Endothelial cell of umbilical vein (primary cell): ENCODE results near the gene VIT. TPM values are rescaled to one million over a fixed set of nuclear protein-coding genes. Genes with fewer than 3 reads are reported as not detected.

Source experiments
- BruUV-seq: library from RNA; stranded (reverse); fragments of 400-500 nt; replicated peaks from 2 replicates; lab custom pipeline; 2021; lab: Mats Ljungman, UMichigan
- CTCF ChIA-PET: fragments of 300-600, 350-600 bp; sonication (Branson Sonifier 250); formaldehyde crosslinking; loops from one replicate; lab custom pipeline; 2021; ENCODE audit warnings: antibody characterized with exemption, inconsistent platforms; lab: Charles Lee
- POLR2A ChIA-PET: fragments of 300-600, 350-600 bp; sonication (Branson Sonifier 250); formaldehyde crosslinking; loops from one replicate; lab custom pipeline; 2021; ENCODE audit warnings: antibody characterized with exemption, inconsistent platforms; lab: Charles Lee
- DNase-seq: peaks from one replicate; pipeline ENCODE4 v3.0.0-alpha.2; 2011; ENCODE audit warnings: low read depth, low spot score
- FAIRE-seq: peaks from 2 replicates; lab custom pipeline; 2011; peaks lifted over from hg19 to GRCh38; lab: Jason Lieb, UNC
- H2AFZ ChIP-seq: 2 replicates; pipeline ENCODE4 v1.6.0; 2012; ENCODE audit warnings: low read depth, low read length, control low read depth, inconsistent platforms
- H3K27ac ChIP-seq: 2 replicates; pipeline ENCODE4 v1.5.1; 2011; ENCODE audit warnings: low read depth, mild to moderate bottlenecking, control low read depth, low read length, moderate library complexity; ENCODE audit not compliant: insufficient read depth
- H3K27me3 ChIP-seq, 2 experiments: 2 replicates each; pipeline versions ENCODE4 v1.6.0 to v1.6.1; 2011; ENCODE audit warnings: low read length in 2 of 2, mixed read lengths in 1 of 2; ENCODE audit not compliant: control insufficient read depth in 2 of 2, insufficient read depth in 2 of 2
- H3K36me3 ChIP-seq, 2 experiments: 2 replicates in 1 of 2; 3 replicates in 1 of 2; pipeline ENCODE4 v1.5.1; 2011; ENCODE audit warnings: low read length in 2 of 2, mild to moderate bottlenecking in 1 of 2, moderate library complexity in 1 of 2; ENCODE audit not compliant: control insufficient read depth in 2 of 2, insufficient read depth in 2 of 2; ENCODE audit errors: extremely low read depth in 1 of 2
- H3K4me1 ChIP-seq: 3 replicates; pipeline ENCODE4 v1.5.1; 2011; ENCODE audit warnings: mild to moderate bottlenecking, low read length; ENCODE audit not compliant: control insufficient read depth, insufficient read depth; ENCODE audit errors: extremely low read depth
- H3K4me2 ChIP-seq: 2 replicates; pipeline ENCODE4 v1.6.1; 2011; ENCODE audit warnings: low read length, control low read depth, mixed read lengths; ENCODE audit not compliant: insufficient read depth
- H3K4me3 ChIP-seq, 3 experiments: fragments of 200-600 bp in 1 of 3; sonication (generic), shearing (Covaris generic) in 1 of 3; replicated peaks in 1 of 3; 2 replicates each; pipeline ENCODE4 v1.5.1; 2011 to 2016; ENCODE audit warnings: control low read depth in 3 of 3, low read length in 3 of 3, mild to moderate bottlenecking in 2 of 3, inconsistent platforms in 1 of 3, low read depth in 1 of 3, moderate library complexity in 1 of 3; ENCODE audit not compliant: insufficient read depth in 1 of 3
- H3K79me2 ChIP-seq: 2 replicates; pipeline ENCODE4 v1.6.0; 2012; ENCODE audit warnings: low read length, inconsistent platforms; ENCODE audit not compliant: control insufficient read depth, insufficient read depth
- H3K9ac ChIP-seq: replicated peaks from 2 replicates; pipeline ENCODE3; 2011; ENCODE audit warnings: low read length, control low read depth; ENCODE audit not compliant: insufficient read depth; ENCODE audit errors: extremely low read depth
- H3K9me1 ChIP-seq: replicated peaks from 3 replicates; pipeline ENCODE4 v1.6.0; 2011; ENCODE audit warnings: mild to moderate bottlenecking, low read length; ENCODE audit not compliant: control insufficient read depth, insufficient read depth; ENCODE audit errors: extremely low read depth
- H3K9me3 ChIP-seq: replicated peaks from 2 replicates; pipeline ENCODE4 v1.5.1; 2012; ENCODE audit warnings: low read length, inconsistent platforms; ENCODE audit not compliant: control insufficient read depth, insufficient read depth
- H4K20me1 ChIP-seq: replicated peaks from 2 replicates; pipeline ENCODE3; 2011; ENCODE audit warnings: mild to moderate bottlenecking, low read length; ENCODE audit not compliant: control insufficient read depth, insufficient read depth; ENCODE audit errors: extremely low read depth
- EZH2 ChIP-seq: IDR thresholded peaks from 2 replicates; pipeline ENCODE4 v1.6.1; 2012; ENCODE audit warnings: borderline replicate concordance, low read depth, mild to moderate bottlenecking, moderate library complexity, low read length, inconsistent platforms; ENCODE audit not compliant: severe bottlenecking
- FOS ChIP-seq: IDR thresholded peaks from 2 replicates; pipeline ENCODE4 v1.6.1; 2011; ENCODE audit warnings: mild to moderate bottlenecking, low read length, moderate library complexity, borderline replicate concordance; ENCODE audit not compliant: insufficient read depth
- GATA2 ChIP-seq: IDR thresholded peaks from 2 replicates; pipeline ENCODE4 v1.7.0; 2011; ENCODE audit warnings: low read depth, mild to moderate bottlenecking, moderate library complexity, mixed read lengths, low read length; ENCODE audit not compliant: insufficient read length, insufficient read depth
- JUN ChIP-seq: IDR thresholded peaks from 2 replicates; pipeline ENCODE4 v1.6.1; 2011; ENCODE audit warnings: borderline replicate concordance, low read depth; ENCODE audit not compliant: insufficient read length, insufficient read depth
- MAX ChIP-seq: IDR thresholded peaks from 2 replicates; pipeline ENCODE4 v1.6.1; 2011; ENCODE audit not compliant: insufficient read depth, insufficient read length
- MYC ChIP-seq: IDR thresholded peaks from one replicate; pipeline ENCODE4 v1.6.1; 2011; ENCODE audit warnings: mild to moderate bottlenecking, low read depth, low read length
- POLR2A ChIP-seq: IDR thresholded peaks from 2 replicates; pipeline ENCODE4 v1.6.1; 2012; ENCODE audit warnings: low read depth, mild to moderate bottlenecking, control low read depth, low read length
- POLR2AphosphoS5 ChIP-seq: IDR thresholded peaks from 2 replicates; pipeline ENCODE4 v1.6.1; 2012; ENCODE audit warnings: low read depth, mild to moderate bottlenecking, control low read depth, low read length, moderate library complexity; ENCODE audit not compliant: insufficient read depth
- dilution Hi-C: fragments of 300-500 bp; cut with MboI; formaldehyde crosslinking; loops from one replicate; pipeline ENCODE4 v1.15.0; 2019; ENCODE audit warnings: low sequenced_read_pairs; ENCODE audit not compliant: extremely low pct_ligation_motif_present
- intact Hi-C: fragments of 100-400 bp; cut with micrococcal nuclease; formaldehyde crosslinking; loops from one replicate; pipeline ENCODE4 v1.10.0; 2022
- polyA plus RNA-seq, 4 experiments: library from polyadenylated mRNA; depleted of rRNA in 3 of 4; stranded (reverse) in 3 of 4; unstranded in 1 of 4; fragments of >200 nt; gene quantifications; 2 replicates each; pipeline versions ENCODE4 v1.2.1 to v1.2.3, GENCODE V29; 2011 to 2012; ENCODE audit warnings: missing spikeins in 1 of 4
- total RNA-seq: library from RNA; stranded (reverse); gene quantifications from 2 replicates; pipeline ENCODE4 v1.2.3, GENCODE V29; 2021
- TF ChIP-seq, protein P1 (sequence below), 2 donors: IDR thresholded peaks; 1 replicate in 1 of 2; 2 replicates in 1 of 2; pipeline ENCODE4 v1.5.1; 2011; ENCODE audit warnings: low read length in 2 of 2, mild to moderate bottlenecking in 2 of 2, moderate library complexity in 2 of 2, control low read depth in 1 of 2, inconsistent platforms in 1 of 2, low read depth in 1 of 2; ENCODE audit not compliant: insufficient read depth in 1 of 2; ENCODE audit errors: extremely low read depth in 1 of 2

The VIT gene
- total and polyA plus RNA-seq, 2 donors (not counting 3 experiments of a cell fraction or from before 2014, with no cell fraction given) = 0.54 to 0.88 TPM

DNA sequence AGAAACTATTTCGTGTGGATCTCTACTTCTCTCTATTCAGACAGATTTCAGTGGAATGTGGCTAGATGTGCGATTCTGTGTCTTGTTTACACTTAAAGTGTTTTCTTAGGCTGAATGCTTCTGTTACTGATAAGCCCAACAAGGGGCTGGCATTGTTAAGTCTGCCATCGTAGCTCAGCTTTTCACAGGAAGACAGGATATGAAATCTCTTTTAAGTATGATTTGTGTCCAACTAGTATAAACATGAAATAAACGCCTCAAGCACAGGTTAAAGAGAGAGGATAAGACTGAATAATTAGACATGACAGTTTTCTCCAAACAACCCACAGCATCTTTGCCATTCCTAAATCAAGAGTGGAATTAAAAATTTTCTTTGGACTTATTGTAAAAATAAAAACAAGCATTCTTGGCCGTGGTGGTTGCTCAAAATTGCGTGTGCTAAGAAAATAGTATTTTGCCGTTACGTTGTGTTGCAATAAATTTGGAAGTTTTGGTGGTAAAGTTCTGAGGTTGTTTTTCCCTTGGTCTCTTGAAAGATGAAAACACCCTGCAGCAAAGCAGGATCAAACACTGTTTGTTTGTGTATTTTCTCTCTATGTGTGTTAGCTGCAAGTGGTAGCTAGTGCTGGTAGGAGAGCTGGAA is 1.0 kb downstream of the VIT start:
- Histone ChIP-seq H3K9ac (peak overlapping the region; percentile 60), H3K79me2 (no peaks in the 10 kb centered on the region), H3K9me1 (no peaks in the 10 kb centered on the region), H3K4me3 (peak overlapping the region in 2 of 3 experiments; percentile 16 to 71), H3K27me3 (no peaks in the 10 kb centered on the region), H3K9me3 (no peaks in the 10 kb centered on the region), H3K27ac (peak overlapping the region; percentile 32), H2AFZ (peak overlapping the region; percentile 82), H3K36me3 (no peaks in the 10 kb centered on the region), H4K20me1 (no peaks in the 10 kb centered on the region), H3K4me2 (peak overlapping the region; percentile 99), H3K4me1 (peaks cover 30% of the 10 kb centered on the region)
- intact Hi-C loops = loop anchor here (5.0 kb wide), 1 partner anchor 75 kb away; no protein-coding TSS in a partner anchor
- ChIA-PET POLR2A (no interaction called here), CTCF (interaction anchor here (1.3 to 2.4 kb wide), 5 partner anchors 17 to 345 kb away, joined by 5 to 7 read pairs (median 6); no protein-coding TSS in a partner anchor)
- FAIRE-seq (peak; percentile 87), DNase-seq (peak; percentile 80)
- no TSS peak for BruUV-seq
- dilution Hi-C loops = no loop called here
- TF ChIP-seq, protein P1, sequence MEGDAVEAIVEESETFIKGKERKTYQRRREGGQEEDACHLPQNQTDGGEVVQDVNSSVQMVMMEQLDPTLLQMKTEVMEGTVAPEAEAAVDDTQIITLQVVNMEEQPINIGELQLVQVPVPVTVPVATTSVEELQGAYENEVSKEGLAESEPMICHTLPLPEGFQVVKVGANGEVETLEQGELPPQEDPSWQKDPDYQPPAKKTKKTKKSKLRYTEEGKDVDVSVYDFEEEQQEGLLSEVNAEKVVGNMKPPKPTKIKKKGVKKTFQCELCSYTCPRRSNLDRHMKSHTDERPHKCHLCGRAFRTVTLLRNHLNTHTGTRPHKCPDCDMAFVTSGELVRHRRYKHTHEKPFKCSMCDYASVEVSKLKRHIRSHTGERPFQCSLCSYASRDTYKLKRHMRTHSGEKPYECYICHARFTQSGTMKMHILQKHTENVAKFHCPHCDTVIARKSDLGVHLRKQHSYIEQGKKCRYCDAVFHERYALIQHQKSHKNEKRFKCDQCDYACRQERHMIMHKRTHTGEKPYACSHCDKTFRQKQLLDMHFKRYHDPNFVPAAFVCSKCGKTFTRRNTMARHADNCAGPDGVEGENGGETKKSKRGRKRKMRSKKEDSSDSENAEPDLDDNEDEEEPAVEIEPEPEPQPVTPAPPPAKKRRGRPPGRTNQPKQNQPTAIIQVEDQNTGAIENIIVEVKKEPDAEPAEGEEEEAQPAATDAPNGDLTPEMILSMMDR (IDR thresholded peaks at IDR 0.05; ENCODE audit: extremely low read depth in 1 of 2, insufficient read depth in 1 of 2, low read depth in 1 of 2, low read length in 2 of 2) = no peak
- TF ChIP-seq POLR2AphosphoS5 (peak; percentile 47), FOS (no peak), GATA2 (peak; percentile 54), EZH2 (no peak), POLR2A (no peak), JUN (no peak), MAX (no peak), MYC (no peak)
